Measurements from ENCODE around the gene PRR12.

Gene PRR12, protein sequence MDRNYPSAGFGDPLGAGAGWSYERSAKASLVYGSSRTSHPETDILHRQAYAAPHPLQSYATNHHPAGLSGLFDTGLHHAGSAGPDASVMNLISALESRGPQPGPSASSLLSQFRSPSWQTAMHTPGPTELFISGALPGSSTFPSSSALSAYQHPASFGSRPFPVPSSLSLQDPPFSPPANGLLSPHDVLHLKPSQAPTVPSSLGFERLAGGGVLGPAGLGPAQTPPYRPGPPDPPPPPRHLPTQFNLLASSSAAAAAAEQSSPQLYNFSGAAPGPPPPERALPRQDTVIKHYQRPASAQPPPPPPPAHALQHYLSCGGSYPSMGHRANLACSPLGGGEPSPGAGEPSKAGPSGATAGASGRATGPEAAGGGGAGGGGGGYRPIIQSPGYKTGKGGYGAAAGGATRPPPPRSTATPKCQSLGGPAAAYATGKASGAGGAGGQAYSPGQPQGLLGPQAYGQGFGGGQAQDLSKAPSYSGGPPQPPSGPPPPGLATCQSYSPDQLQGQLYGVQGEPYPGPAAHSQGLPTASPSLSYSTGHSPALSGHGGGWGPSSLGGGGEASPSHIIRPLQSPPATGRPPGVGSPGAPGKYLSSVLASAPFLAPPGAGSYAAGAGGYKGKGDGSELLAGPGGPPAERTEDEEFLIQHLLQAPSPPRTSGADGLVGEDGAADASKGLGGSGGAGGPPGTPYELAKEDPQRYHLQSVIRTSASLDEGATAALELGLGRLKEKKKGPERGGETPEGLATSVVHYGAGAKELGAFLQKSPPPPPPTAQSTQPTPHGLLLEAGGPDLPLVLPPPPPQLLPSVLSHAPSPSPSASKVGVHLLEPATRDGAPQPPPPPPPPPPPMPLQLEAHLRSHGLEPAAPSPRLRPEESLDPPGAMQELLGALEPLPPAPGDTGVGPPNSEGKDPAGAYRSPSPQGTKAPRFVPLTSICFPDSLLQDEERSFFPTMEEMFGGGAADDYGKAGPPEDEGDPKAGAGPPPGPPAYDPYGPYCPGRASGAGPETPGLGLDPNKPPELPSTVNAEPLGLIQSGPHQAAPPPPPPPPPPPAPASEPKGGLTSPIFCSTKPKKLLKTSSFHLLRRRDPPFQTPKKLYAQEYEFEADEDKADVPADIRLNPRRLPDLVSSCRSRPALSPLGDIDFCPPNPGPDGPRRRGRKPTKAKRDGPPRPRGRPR (N-terminal part only)

DNA sequence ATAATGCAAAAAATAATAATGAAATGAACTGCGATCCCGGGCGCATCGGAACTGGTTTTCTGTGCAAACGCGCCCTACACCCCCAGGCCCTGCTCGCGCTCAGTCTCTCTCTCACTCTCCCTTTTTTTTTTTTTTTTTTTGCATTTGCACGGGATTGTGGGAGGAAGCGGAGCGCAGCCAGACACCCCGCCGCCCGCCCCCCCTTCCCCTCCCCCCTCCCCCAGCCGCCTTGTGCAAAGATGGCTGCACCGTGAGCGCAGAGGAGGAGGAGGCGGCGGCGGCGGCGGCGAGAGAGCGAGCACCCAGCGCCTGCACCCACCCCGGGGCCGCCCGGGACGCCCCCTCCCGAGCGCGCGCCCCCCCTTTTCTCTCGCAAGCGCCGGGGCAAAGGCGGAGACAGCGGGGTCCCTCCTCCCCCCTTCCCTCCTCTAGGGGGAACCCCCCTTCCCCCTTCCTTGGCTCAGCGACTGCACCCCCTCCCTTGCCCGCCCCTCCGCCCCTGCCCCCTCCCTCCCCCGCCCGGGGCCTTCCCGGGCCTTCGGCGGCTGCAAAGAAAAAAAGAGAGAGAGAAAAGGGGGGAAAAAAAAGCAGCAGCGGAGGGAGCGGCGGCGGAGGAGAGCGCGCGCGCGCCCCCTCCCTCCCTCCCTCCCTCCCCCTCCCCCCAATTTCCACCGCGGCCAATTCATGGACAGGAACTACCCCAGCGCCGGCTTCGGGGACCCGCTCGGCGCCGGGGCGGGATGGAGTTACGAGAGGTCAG is at the start of gene PRR12:
Gene PRR12, plus strand, starts transcription at position 212 of the 760 bp plus-strand sequence. Its CDS starts 473 bp downstream, at position 685.
- peak; percentile 35 to 46 for DNase-seq

DNA sequence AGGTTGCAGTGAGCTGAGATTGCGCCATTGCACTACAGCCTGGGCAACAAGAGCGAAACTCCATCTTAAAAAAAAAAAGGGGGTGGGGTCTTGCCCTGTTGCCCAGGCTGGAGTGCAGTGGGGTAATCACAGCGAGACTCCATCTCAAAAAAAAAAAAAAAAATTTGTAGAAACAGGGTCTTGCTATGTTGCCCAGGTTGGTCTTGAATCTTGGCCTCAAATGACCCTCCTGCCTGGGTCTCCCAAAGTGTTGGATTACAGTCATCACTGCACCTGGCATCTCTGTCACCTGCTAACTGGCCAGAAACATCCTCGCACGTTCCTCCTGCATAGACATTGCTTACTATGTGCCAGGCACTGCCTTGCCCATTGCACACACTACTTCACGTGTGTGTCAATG is 49.1 kb upstream of the PRR12 start:
- no peak for DNase-seq

DNA sequence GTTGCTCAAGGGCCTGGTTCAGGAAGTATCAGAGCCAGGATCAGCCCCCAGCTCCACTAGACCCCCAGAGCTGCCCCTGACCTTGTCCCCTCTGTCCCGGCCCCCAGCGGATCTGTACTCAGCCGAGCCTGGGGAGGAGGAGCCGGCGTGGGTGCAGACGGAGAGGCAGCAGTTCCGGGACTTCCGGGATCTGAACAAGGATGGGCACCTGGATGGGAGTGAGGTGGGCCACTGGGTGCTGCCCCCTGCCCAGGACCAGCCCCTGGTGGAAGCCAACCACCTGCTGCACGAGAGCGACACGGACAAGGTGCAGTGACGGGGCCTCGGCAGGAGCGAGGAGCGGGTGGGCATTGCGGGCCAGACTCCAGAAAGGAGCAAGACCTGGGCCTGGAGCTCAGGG is 48.5 kb upstream of the PRR12 start:
- DNase-seq: no peak

DNA sequence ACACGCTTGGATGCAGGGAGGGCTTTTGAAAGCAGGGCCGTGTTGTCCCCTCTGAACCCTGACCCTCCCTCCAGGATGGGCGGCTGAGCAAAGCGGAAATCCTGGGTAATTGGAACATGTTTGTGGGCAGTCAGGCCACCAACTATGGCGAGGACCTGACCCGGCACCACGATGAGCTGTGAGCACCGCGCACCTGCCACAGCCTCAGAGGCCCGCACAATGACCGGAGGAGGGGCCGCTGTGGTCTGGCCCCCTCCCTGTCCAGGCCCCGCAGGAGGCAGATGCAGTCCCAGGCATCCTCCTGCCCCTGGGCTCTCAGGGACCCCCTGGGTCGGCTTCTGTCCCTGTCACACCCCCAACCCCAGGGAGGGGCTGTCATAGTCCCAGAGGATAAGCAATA is 48.0 kb upstream of the PRR12 start:
- no peak for DNase-seq

DNA sequence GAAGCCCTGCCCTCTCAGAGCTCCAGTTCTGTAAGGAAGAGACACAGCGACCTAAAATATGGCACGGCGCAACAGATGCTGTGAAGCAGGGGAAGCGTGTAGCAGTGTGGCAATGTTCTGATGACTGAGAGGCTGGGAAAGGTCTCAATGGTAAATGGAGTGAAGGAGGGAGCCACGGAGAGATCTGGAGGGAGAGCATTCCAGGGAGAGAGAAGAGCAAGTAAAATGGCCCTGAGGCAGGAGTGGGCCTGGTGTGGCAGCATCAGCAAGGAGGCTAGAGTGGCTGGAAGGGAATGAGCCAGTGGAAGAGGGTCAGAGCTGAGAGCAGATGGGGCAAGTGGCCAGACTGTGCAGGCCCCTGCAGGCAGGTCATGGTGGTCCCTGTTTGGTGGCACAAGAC is 46.8 kb upstream of the PRR12 start:
- no peak for DNase-seq

DNA sequence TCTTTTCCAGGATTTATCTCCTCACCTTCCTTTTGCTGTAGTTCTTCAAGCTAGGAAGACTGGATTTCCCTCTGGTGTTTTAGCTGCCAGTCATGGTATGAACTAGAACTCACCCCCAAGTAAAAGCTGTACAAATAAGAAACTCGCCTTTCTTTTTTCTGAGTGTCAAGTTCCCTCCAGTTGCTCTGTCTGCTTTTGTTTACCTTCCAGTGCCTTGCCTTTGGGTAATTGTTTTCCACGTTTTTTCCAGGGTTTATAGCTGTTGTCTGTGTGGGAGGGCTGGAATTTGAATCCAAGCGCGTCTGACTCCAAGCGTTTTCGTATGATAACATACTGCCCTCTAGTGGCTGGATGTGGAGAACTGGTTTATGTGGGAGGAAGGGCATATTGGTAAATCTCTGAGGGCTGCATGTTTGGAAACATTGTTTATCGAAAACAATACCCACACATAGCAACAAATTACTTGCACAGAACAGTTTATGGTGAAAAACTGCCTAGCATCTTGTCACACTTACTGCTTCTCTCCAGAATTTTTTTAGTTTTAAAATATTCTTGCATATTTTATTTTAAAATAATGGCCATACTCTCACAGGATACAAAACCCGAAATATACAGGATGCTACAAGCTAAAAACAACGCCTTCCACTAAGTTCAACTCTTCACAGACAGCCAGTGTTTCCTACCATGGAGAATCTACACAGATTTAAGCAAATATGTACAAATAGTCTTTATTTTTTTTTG is 44.0 kb upstream of the PRR12 start:
- DNase-seq: peak; percentile 75 to 97

DNA sequence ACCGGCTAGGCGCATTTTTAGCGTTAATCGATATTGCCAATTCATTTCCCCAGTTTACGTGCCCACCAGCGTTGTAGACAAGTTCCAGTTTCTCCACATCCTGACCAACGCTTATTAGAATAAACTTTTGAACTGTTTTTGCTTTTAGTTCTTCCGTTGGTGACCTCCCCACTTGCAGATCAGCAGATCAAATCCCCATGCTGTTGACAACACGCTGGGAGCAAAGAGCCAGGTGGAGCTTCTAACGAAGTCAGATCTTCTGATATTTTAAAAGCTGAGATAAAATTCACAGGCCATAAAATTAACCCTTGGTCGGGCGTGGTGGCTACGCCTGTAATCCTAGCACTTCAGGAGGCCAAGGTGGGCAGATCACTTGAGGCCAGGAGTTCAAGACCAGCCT is 41.9 kb upstream of the PRR12 start:
- DNase-seq: no peak

DNA sequence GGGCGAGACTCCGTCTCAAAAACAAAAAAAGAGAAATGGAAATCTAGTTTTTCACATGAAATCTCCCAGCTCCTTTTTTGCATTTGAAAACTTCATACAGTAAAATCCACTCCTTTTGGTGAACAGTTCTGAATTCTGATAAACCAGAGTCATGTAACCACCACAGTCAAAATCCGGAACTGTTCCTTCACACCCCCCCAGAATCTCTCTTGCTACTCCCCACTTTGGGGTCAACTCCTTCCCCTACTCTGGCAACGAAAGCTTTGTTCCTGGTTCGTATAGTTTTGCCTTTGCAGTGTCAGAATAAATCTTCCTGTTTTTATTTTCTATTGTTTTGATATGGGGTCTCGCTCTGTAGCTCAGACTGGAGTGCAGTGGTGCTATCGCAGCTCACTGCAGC is 39.5 kb upstream of the PRR12 start:
- peak in 1 of 2 donors; percentile 18 for DNase-seq

DNA sequence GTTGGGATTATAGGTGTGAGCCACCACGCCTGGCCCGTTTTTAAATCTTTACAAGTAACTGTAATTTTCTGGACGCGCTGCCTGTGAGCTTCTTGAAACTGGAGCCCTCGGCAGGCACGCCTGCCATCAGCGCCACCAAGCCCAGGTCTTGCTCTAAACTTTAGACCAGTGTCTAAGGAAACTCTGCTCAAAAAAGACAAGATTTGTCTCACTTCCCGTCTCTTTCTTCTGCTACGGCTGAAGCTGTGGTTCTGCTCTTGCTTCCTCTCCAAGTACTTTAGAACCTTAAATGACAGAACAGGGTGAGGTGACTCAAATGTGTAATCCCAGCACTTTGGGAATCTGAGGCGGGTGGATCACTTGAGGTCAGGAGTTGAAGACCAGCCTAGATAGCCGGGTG is 38.2 kb upstream of the PRR12 start:
- peak in 1 of 2 donors; percentile 35 for DNase-seq

DNA sequence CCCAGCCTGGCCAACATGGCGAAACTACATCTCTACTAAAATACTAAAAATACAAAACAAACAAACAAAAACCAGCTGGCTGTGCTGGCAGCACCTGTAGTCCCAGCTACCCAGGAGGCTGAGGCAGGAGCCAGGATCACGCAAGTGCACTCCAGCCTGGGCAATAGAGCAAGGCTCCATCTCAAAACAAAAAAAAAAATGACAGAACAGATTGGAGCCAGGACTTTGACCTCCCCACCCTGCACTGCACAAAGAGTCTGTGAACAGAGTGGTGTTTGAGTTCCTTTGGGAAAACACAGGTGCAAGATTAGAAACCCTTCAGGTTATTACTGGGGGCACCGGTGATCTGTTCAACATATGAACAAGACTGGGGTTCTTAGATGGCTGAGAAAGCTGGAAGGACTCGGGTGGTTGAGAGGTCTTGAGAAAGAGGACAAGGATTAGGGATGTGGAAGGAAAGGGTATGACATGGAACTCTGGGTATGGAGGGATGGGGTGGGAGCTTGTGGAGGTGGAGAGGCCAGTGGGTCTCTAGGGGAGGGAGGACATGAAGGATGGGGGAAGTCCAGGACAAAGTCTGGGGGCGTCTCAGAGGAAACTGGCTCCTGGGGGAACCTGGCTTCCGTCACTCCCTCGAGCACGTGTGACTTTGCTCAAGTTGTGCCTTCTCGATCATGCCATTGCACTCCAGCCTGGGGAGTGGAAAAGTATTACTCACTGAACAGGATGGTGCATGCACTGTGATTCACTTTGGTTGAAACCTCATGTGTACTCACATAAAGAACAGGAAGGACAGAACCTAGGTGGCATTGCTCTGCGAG is 37.3 kb upstream of the PRR12 start:
- DNase-seq: peak; percentile 28 to 67

DNA sequence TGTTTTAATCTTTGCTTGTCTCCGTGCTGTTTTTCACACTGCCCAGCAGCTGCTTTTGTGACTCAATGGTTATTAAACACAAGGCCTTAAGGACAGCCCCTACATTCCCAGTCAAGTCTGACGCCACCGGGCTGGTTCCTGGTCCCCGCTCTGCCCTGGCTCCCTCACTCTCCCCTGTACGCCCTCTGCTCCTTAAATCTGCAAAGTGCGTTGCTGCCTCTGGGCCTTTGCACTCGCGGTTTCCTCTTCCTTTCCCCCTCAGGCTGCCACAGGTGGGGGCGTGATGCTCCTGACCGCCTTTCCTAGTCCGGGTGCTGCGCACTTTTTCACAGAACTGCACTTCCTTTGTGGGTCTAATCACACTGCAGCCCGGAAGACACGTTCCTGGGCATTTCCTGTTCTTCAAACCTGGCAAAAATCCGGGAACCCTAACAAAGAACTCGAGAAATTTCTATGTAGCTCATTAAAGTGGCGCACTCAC is 36.2 kb upstream of the PRR12 start:
- no peak for DNase-seq

DNA sequence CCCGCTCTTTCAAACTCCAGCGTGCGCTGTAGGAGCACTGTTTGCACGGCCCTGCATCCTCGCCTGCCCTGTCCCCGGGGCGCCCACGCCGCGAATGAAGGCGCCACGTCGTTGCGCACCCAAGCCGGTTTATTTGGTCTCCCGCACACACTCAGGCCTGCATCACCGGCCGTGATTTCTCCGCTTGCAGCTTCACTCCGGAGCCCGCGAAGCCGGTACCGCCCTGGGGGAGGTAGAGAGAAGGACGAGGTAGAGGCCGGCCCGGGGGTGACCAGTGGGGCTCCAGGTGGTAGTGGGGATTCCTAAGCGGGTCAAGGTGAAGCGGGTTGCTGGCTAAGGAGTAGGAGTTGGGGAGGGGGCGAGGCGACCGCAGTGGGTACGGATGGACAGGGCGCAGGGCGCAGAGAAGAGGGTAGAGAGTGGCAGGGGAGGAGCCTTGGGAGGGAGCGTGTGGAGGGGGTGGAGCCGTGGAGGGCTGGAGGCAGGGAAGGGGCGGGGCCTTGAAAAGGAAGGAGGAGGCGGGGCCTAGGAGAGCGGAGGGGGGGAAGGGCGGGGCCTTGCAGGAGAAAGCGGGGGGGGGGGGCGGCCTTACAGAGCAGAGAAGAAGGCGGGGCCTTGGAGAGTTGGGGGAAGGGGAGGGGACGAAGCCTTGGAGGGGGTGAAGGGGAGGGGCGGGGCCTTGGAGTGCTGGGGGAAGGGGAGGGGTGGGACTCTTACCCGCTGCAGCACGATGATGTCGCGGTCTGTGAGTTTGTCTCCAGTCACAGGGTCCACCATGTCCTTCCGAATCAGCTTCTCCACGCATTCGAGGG is 35.2 kb upstream of the PRR12 start:
- DNase-seq: peak in 1 of 2 donors; percentile 23

DNA sequence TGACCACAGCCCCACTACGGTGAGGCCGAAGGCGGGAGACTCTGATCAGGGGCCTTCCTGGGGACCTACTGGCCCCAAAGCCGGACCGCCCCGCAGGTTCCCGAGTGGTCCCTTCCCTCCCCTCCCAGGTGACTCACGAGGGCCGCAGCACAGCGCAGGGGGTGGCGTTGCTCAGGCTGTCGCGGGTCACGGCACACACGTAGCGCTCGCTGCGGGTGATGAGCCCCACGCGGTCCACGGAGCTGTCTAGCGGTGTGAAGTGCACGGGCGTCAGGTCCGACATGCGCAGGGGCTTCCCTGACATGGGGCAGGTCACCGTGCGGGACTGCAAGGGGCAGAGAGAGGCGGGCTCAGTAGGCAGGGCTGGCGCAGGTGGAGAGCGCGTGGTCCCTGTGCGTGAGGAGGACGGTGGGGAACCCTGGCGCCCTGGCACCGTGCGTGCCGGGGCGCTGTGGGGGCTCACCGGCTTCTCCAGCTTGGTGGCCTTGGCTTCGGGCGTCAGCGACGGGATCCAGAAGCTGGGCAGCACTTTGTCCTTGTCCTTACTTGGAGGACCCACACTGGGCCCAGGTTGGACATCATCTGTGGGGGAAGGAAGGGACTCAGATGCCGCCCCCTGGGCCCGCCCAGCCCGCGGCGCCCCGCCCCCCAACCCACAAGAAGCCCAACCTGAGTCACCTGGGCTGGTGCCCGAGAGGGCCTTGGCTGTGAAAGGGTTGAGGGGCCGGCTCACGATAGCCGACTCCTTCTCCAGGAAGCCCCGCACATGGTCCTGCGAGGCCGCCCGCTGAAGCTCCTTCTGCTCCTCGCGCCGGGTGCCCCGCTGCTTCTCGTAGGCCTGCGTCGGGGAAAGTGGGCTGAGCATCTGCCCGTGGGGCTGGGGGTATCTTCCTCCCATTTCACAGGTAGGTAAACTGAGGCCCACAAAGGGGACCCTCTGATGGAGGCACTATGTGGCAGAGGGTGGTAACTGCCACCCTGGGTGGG is 34.3 kb upstream of the PRR12 start:
- DNase-seq: no peak

DNA sequence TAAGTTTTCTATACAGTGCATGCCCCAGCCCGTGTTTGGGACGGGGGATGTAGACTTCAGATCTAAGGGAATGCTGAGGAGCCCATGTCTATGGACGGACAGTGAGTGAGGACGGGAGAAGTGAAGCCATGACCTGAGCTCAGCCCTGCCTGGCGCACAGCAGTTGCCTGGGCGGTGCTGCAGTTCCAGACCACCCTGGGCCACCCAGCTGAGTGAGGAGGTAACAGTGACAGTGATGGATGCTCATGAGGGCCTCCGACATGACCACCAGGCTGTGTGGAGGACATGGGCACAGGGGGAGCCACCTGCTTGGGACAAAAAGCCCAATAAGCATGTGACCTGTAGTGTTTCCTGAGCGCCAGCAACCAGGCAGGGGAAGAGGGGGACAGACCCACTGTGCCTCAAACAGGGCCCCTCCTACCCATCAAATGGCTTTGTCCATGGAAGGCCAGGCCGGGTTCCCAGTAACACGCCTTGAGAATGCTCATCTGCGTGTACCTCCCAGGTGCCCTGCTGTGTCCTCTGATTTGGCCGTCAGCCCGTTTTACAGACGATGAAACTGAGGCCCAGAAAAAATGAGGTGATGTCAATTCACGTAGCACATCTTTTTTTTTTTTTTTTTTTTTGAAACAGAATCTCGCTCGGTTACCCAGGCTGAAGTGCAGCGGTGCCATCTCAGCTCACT is 33.2 kb upstream of the PRR12 start:
- no peak for DNase-seq

DNA sequence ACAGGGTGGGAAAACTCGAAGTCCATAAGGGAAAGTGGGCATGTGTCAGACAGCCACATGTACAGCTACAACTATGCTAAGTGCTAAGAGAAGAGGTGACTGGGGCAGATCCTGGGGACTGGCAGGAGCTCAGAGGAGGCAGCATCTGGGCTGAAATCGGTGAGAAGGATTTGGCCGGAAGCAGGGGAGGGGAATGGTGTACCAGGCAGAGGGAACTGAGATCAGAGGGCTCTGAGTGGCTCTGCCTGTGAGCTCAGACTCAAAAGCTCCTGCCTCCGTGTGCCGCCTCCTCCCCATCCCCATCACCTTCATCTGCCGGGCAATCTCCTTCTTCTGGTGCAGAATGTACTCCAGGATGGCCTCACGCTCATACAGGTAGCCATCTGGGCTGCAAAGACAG is 32.4 kb upstream of the PRR12 start:
- no peak for DNase-seq

DNA sequence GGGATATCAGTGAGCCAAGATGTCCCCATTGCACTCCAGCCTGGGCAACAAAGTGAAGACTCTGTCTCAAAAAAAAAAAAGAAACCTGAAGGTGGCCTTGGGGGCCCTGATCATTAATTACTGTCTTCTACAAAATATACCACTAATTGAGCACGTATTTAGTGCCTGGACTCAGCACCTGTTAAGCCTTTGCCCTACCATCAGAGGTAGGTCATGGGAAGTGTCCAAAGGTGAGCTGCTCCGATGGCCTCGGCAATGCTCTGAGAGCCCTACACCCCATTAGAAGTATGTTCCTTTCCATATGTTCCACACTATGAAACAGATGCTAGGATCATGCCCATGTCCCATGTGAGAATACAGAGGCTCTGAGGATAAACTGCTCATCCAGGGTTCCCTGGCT is 31.5 kb upstream of the PRR12 start:
- no peak for DNase-seq

DNA sequence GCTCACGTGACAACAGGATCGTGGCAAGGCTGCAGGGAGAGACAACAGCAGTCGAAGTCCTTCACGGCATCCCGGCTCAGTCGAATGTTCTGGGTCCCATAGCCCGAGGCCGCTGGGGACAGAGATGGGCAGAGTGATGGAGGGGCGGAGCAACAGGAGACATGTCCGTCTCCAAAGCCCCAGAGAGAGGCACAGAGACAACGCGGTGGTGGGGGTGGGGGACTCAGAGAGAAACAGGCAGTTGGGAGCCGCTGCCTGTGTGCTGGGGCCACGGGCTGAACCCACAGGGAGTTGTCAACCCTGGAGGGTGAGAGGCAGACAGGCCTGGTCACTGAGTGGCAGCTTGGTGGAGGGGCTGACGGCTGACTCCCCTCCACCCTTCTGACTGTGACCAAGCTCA is 31.1 kb upstream of the PRR12 start:
- DNase-seq: no peak

DNA sequence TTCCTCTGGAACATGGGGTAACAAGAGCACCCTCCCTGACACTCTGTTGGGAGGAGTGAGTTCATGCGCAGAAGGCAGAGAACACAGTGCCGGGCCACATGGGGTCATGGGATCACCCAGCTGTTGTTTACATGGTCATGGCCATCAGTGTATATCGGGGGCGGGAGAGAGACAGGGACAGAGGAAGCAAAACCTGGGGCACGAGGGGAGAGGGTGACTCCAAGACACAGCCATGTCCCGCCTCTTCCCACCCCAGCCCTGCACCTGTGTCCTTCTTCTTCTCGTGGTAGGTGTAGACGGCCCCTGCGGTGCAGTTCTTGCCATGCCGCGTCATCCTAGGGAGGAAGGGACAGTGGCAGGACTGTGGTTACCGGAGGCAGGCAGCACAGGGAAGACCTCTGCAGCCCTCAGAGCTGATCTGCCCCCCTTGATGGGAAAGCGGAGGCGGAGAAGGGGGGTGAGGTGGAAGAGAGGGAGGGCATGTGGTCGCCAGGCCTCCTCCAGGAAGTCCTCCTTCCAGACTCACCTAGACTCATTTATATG is 30.6 kb upstream of the PRR12 start:
- DNase-seq: peak in 1 of 2 donors; percentile 9
